Measurements from ENCODE around the gene CFAP20DC. TPM values are rescaled to one million over a fixed set of nuclear protein-coding genes. Genes with fewer than 3 reads are reported as not detected.

The CFAP20DC gene
- total RNA-seq, 1 experiment from 2014 or later = 4.7 TPM

DNA sequence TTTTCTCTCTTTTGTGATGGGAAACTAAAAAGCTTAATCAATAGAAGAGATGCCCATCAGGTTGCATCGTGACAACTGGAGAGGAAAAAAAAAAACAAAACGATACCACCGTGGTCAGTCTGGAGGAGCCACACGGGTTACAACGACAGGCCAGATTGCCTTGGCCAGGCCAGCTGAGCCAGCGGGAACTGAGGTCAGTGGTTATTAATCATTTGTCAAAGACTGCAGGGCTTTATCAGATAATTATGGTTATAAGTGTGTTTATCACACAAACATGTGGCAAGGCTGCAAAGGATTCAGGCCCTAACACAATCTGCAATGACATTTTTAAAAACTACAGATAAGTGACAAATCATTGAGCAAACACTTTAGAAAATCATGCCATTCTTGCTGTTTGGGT, 248.3 kb downstream of the CFAP20DC start:
- no peaks in the 10 kb centered on the region for H3K27me3 ChIP-seq (ENCODE audit: control insufficient read depth, insufficient read depth, low read length)
- DNase-seq = no peak
- H3K4me3 ChIP-seq (ENCODE audit: insufficient read depth, low read depth, low read length) = no peak overlapping the region
- no peaks in the 10 kb centered on the region; the same call in 1 of the 2 replicates for H3K36me3 ChIP-seq (replicated peaks; ENCODE audit: control insufficient read depth, insufficient read depth, low read length)

DNA sequence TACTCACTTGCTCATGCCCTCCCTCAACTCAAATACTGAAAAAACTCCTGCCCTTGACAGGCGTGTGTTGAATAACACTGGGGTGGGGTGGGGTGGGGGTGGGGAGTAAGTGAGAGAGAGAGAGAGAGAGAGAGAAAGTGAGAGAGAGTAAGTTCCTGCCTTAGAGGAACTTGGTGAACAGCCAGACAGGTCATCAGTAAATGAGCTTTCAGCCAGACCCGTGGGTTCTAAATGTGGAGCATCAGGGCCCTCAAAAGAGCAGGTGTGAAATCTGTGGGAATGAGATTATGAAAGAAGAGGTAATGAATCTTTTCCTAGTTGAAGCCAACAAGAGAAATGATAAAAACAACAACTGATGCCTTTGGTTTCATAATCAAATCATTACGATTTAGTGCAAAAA, 248.9 kb downstream of the CFAP20DC start:
- Histone ChIP-seq H3K4me3 (ENCODE audit: insufficient read depth, low read depth, low read length) (no peak overlapping the region), H3K36me3 (replicated peaks; ENCODE audit: control insufficient read depth, insufficient read depth, low read length) (no peaks in the 10 kb centered on the region), H3K27me3 (ENCODE audit: control insufficient read depth, insufficient read depth, low read length) (no peaks in the 10 kb centered on the region)
- no peak for DNase-seq

DNA sequence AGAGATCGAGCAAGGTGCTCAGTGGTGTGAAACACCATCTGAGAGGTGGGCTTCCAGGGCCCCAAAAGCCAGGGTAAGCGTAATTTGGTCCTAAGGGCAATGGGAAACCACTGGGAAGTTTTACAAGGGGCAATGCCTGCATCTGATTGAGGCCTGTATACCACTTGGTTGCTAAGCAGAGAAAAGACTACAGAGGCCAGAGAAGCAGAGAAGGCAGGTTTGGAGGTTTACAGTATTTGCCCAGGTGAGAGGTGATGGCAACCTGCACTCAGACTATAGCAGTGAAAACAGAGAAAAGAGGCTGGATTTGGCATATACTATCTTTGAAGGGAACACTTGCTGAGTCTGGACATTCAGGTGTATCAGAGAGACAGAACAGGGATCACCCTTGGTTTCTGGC, 249.8 kb downstream of the CFAP20DC start:
- Histone ChIP-seq H3K36me3 (replicated peaks; ENCODE audit: control insufficient read depth, insufficient read depth, low read length) (no peaks in the 10 kb centered on the region), H3K4me3 (ENCODE audit: insufficient read depth, low read depth, low read length) (no peak overlapping the region), H3K27me3 (ENCODE audit: control insufficient read depth, insufficient read depth, low read length) (no peaks in the 10 kb centered on the region)
- DNase-seq = no peak

DNA sequence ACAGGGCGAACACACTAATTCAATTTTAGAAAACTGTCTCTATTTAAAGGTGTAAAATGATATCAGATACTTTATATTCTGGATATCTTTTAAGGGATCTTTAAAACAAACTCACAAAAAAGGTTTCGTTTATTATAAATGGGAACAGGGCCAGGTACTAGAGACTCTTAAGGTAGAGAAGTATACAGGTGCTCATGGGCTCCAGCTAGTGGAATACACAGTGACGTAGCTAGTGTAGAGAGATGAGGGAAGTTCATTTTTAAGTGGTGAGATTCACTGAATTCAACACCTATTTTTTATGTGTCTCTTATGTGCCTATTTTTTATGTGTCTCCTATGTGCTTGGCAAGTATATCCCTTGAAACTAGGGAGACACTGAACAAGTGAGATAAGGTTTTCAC, 250.6 kb downstream of the CFAP20DC start:
- Histone ChIP-seq H3K4me3 (ENCODE audit: insufficient read depth, low read depth, low read length) (no peak overlapping the region), H3K36me3 (replicated peaks; ENCODE audit: control insufficient read depth, insufficient read depth, low read length) (no peaks in the 10 kb centered on the region), H3K27me3 (ENCODE audit: control insufficient read depth, insufficient read depth, low read length) (no peaks in the 10 kb centered on the region)
- no peak for DNase-seq

DNA sequence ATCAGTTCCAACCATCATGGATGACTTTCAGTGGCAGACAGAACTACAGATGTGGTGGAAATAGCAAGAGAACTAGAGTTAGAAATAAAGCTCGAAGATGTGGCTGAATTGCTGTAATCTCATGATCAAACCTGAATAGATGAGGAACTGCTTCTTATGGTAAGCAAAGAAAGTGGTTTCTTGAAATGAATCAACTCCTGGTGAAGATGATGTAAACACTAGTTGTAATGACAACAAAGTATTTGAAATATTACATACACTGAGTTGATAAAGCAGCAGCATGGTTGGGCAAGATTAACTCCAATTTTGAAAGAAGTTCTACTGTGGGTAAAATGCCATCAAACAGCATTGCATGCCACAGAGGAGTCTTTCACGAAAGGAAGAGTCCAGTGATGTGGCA, 251.5 kb downstream of the CFAP20DC start:
- Histone ChIP-seq H3K36me3 (replicated peaks; ENCODE audit: control insufficient read depth, insufficient read depth, low read length) (no peaks in the 10 kb centered on the region), H3K4me3 (ENCODE audit: insufficient read depth, low read depth, low read length) (no peak overlapping the region), H3K27me3 (ENCODE audit: control insufficient read depth, insufficient read depth, low read length) (no peaks in the 10 kb centered on the region)
- no peak for DNase-seq

DNA sequence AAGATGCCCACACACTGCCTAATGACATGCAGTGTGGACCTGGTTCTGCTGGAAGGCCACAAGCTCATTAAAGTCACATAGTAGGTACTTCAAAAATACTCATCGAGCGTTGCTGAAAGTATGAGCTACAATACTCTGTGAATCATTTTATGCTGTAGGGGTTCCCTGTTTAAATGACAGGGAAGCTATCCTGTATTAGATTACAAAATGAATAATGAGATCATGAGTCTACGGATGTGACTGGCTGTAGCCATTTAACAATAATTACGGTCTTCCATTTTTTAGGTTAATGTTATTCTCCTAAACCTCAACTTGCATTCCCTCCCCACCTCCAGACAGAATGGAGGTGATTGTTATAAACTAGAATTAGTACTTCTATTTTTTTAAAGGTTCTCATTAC, 255.1 kb downstream of the CFAP20DC start:
- Histone ChIP-seq H3K27me3 (ENCODE audit: control insufficient read depth, insufficient read depth, low read length) (no peaks in the 10 kb centered on the region), H3K36me3 (replicated peaks; ENCODE audit: control insufficient read depth, insufficient read depth, low read length) (no peaks in the 10 kb centered on the region), H3K4me3 (ENCODE audit: insufficient read depth, low read depth, low read length) (no peak overlapping the region)
- no peak for DNase-seq

DNA sequence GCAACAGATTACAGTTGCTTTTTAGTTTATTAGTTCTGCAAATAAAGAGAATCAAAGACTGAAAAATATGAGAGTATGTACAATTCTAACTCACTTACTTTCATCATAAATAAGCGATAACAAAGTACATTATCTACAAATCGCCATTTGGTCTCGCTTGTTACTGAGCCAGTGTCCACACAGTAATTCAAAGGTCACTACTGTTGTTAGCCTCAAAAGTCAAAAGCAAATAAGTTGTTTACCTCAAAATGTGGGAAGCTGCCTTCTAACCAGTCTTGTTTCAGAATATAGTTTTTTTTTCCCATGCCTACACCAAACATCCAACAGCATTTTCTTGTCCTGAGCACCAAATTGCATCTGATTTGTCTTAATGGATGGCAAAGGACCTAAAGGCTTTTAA, 255.9 kb downstream of the CFAP20DC start:
- no peak for DNase-seq
- Histone ChIP-seq H3K4me3 (ENCODE audit: insufficient read depth, low read depth, low read length) (no peak overlapping the region), H3K36me3 (replicated peaks; ENCODE audit: control insufficient read depth, insufficient read depth, low read length) (no peaks in the 10 kb centered on the region), H3K27me3 (ENCODE audit: control insufficient read depth, insufficient read depth, low read length) (no peaks in the 10 kb centered on the region)

DNA sequence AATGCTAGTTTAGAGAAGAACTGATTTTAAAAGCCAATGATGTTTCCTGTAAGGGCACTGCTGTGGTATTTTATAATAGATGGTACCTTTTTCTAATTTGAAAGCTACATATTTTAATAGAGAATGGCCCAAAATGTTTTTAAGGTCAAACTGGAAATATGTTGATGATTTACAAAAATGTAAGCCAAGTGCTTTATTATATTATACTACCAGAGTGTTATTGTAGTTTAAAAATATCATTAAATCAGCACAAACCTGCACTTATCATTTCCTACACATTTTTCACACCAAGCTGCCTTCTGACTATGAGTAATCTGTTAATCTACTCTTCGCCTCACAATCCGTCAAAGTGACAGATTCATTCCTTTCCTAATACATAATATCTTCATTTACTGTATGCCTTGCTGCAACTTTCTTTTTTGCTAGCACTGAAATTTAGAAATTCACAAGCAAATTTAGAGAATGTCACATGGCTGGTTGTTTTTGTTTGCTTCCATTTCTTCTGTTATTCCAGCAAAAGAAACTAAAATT, 256.8 kb downstream of the CFAP20DC start:
- Histone ChIP-seq H3K27me3 (ENCODE audit: control insufficient read depth, insufficient read depth, low read length) (no peaks in the 10 kb centered on the region), H3K4me3 (ENCODE audit: insufficient read depth, low read depth, low read length) (no peak overlapping the region), H3K36me3 (replicated peaks; ENCODE audit: control insufficient read depth, insufficient read depth, low read length) (no peaks in the 10 kb centered on the region)
- no peak for DNase-seq

DNA sequence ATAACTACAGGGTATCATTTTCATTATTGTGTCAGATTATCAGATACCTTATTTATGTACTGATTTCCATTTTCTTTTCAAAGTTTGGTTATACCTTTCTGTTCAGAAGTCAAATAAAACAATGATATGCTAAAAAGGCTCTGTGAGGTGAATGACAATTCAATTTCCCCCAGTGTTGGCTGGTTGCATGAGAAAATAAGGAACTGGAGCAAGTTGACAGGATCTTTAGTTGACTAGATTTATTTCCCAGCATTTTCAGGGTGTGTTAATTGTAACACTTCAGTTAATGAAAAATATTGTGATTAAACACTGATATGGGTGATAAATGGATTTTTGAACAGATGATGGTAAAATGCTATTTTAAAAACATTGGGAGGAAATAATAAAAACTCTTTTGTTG, 260.4 kb downstream of the CFAP20DC start:
- H3K27me3 ChIP-seq (ENCODE audit: control insufficient read depth, insufficient read depth, low read length) = no peaks in the 10 kb centered on the region
- no peak for DNase-seq
- no peaks in the 10 kb centered on the region for H3K36me3 ChIP-seq (replicated peaks; ENCODE audit: control insufficient read depth, insufficient read depth, low read length)
- H3K4me3 ChIP-seq (ENCODE audit: insufficient read depth, low read depth, low read length) = no peak overlapping the region

DNA sequence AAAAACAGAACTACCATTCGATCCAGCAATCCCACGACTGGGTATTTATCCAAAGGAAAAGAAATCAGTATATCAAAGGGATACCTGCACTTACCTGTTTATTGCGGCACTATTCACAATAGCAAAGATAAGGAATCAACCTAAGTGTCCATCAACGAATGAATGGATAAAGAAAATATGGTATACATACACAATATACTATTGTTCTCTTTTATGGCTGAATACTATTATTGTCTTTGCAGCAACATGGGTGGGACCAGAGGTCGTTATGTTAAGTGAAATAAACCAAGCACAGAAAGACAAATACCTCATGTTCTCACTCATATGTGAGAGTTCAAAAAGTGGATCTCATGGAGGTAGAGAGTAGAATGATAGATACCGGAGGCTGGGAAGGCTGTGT, 264.9 kb downstream of the CFAP20DC start:
- DNase-seq = no peak
- H3K36me3 ChIP-seq (replicated peaks; ENCODE audit: control insufficient read depth, insufficient read depth, low read length) = no peaks in the 10 kb centered on the region

DNA sequence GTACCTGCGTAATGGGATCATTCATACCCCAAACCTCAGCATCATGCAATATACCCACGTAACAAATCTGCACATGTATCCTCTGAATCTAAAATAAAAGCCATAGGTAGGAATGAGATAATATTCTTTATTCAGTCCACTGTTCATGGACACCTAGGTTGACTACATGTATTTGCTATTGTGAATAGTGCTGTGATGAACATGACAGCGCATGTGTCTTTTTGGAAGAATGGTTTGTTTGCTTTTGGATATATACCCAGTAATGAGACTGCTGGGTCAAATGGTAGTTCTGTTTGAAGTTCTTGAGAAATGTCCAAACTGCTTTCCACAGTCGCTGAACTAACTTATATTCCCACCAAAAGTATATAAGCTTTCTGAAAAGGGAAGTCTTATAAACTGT, 265.4 kb downstream of the CFAP20DC start:
- Histone ChIP-seq H3K4me3 (ENCODE audit: insufficient read depth, low read depth, low read length) (no peak overlapping the region), H3K27me3 (ENCODE audit: control insufficient read depth, insufficient read depth, low read length) (no peaks in the 10 kb centered on the region), H3K36me3 (replicated peaks; ENCODE audit: control insufficient read depth, insufficient read depth, low read length) (no peaks in the 10 kb centered on the region)
- no peak for DNase-seq

More for the DNA sequence above, 264.9 kb downstream of the CFAP20DC start:
- Histone ChIP-seq H3K27me3 (ENCODE audit: control insufficient read depth, insufficient read depth, low read length) (no peaks in the 10 kb centered on the region), H3K4me3 (ENCODE audit: insufficient read depth, low read depth, low read length) (no peak overlapping the region)

DNA sequence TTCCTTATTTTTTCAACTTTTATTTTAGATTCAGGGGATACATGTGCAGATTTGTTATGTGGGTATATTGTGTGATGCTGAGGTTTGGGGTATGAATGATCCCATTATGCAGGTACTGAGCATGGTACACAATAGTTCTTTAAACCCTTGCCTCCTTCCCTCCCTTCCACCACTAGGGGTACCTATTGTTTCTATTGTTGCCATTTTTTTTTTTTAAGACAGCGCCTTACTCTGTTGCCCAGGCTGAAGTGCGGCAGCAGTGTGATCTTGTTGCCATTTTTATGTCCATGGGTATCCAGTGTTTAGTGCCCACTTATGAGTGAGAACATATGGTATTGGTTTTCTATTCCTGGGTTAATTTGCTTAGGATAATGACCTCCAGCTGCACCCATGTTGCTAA, 266.0 kb downstream of the CFAP20DC start:
- Histone ChIP-seq H3K27me3 (ENCODE audit: control insufficient read depth, insufficient read depth, low read length) (no peaks in the 10 kb centered on the region), H3K36me3 (replicated peaks; ENCODE audit: control insufficient read depth, insufficient read depth, low read length) (no peaks in the 10 kb centered on the region), H3K4me3 (ENCODE audit: insufficient read depth, low read depth, low read length) (no peak overlapping the region)
- DNase-seq = no peak

DNA sequence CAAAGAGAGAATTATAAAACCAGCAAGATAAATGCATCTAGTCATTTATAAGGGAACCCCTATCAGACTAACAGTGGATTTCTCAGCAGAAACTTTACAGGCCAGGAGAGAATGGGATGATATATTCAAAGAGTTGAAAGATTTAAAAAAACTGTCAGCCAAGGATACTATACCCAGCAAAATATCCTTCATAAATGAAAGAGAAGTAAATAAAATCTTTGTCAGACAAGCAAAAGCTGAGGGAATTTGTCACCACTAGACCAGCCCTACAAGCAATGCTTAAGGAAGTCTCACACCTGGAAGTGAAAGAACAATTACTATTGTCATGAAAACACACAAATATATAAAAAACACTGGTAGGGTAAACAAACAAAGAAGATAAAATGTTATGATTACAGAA, 269.9 kb downstream of the CFAP20DC start:
- DNase-seq = no peak
- Histone ChIP-seq H3K4me3 (ENCODE audit: insufficient read depth, low read depth, low read length) (no peak overlapping the region), H3K27me3 (ENCODE audit: control insufficient read depth, insufficient read depth, low read length) (no peaks in the 10 kb centered on the region), H3K36me3 (replicated peaks; ENCODE audit: control insufficient read depth, insufficient read depth, low read length) (no peaks in the 10 kb centered on the region)

DNA sequence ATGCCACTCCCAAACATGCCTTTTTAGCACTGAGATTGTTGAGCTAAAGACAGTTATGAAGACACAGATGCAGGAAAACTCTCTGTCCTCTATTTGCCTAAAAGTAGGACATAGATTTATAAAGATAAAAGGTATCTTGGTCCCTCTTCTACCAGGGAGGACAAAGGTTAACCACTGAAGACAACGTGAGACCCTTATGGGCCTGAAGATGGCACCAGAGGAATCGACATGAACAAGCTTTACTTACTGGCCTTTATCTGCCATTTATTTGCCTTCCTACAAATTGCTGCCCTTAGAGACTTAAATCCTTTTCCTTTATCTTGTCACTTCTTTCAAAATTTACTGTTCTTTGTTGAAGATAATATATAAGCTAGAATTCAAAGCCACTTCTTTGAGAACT, 273.6 kb downstream of the CFAP20DC start:
- no peaks in the 10 kb centered on the region for H3K36me3 ChIP-seq (replicated peaks; ENCODE audit: control insufficient read depth, insufficient read depth, low read length)
- H3K4me3 ChIP-seq (ENCODE audit: insufficient read depth, low read depth, low read length) = no peak overlapping the region
- DNase-seq = no peak
- H3K27me3 ChIP-seq (ENCODE audit: control insufficient read depth, insufficient read depth, low read length) = no peaks in the 10 kb centered on the region

DNA sequence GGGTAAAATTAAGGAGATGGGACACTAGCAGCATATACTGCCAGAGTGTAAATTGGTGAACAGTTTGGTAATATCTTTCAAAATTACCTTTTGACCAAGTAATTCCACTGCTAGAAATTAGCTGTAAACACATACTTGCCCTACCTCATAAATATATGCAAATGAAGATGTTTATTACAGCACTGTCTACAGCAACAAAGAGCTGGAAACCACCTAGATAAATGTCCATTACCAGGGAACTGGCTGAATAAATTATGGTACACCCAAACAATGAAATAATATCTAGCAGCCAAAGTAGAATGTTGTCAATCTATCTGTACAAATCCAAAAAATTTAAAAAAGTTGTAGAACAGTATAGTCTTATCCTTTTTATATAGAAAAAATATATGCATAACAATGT, 277.4 kb downstream of the CFAP20DC start:
- Histone ChIP-seq H3K36me3 (replicated peaks; ENCODE audit: control insufficient read depth, insufficient read depth, low read length) (no peaks in the 10 kb centered on the region), H3K27me3 (ENCODE audit: control insufficient read depth, insufficient read depth, low read length) (no peaks in the 10 kb centered on the region), H3K4me3 (ENCODE audit: insufficient read depth, low read depth, low read length) (no peak overlapping the region)
- DNase-seq = no peak

DNA sequence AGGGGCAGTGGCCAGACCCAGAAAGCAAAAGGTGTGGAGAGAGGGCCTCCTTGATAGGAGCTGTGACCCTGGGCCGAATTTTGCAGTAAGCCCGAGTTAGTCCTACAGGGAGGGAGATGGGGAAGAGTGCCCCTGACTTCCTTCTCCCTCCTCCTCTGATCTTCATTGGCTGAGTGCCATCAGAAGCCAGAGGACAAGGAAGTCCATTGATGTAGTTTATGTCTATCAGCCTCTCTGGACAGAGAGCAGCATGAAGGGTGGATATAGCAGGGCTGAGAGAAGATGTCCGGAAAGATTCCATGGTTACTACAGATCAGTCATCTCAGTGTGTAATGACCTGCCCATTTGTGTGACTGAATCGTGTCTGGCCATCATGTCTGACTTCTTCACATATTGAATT, 280.8 kb downstream of the CFAP20DC start:
- H3K4me3 ChIP-seq (ENCODE audit: insufficient read depth, low read depth, low read length) = no peak overlapping the region
- H3K27me3 ChIP-seq (ENCODE audit: control insufficient read depth, insufficient read depth, low read length) = no peaks in the 10 kb centered on the region
- H3K36me3 ChIP-seq (replicated peaks; ENCODE audit: control insufficient read depth, insufficient read depth, low read length) = no peaks in the 10 kb centered on the region
- no peak for DNase-seq
